Keratinocyte (primary cell): Measurements from ENCODE around the gene ATP11A.

Experiments used
- CTCF ChIP-seq, 3 experiments: IDR thresholded peaks in 1 of 3; conservative IDR thresholded peaks in 1 of 3; optimal IDR thresholded peaks in 1 of 3; 2 replicates in 2 of 3; 3 replicates in 1 of 3; pipeline versions ENCODE3 to v1.5.1; 2011; ENCODE audit warnings: low read length in 3 of 3, mild to moderate bottlenecking in 3 of 3, moderate library complexity in 2 of 3, control low read depth in 1 of 3, inconsistent platforms in 1 of 3; ENCODE audit not compliant: insufficient read depth in 2 of 3; ENCODE audit errors: extremely low read depth in 1 of 3
- EZH2 ChIP-seq: IDR thresholded peaks from one replicate; pipeline ENCODE4 v1.6.1; 2012; ENCODE audit warnings: inconsistent platforms, mild to moderate bottlenecking, low read length, moderate library complexity

GRCh38 chr13:112908342-112908741 lies 218.5 kb downstream of the ATP11A start:
- TF ChIP-seq CTCF (optimal IDR thresholded peaks at IDR 0.05 in 1 of 3, IDR thresholded peaks at IDR 0.05 in 1 of 3, conservative IDR thresholded peaks at IDR 0.05 in 1 of 3; ENCODE audit: extremely low read depth in 1 of 3, insufficient read depth in 2 of 3, low read length in 3 of 3) (no peak), EZH2 (no peak)
